ENCODE measurements around the gene PCNA. TPM values are rescaled to one million over a fixed set of nuclear protein-coding genes. Genes with fewer than 3 reads are reported as not detected.

PCNA gene
- total and polyA plus RNA-seq, 2 experiments from 2014 or later, result 353 to 428 TPM

DNA sequence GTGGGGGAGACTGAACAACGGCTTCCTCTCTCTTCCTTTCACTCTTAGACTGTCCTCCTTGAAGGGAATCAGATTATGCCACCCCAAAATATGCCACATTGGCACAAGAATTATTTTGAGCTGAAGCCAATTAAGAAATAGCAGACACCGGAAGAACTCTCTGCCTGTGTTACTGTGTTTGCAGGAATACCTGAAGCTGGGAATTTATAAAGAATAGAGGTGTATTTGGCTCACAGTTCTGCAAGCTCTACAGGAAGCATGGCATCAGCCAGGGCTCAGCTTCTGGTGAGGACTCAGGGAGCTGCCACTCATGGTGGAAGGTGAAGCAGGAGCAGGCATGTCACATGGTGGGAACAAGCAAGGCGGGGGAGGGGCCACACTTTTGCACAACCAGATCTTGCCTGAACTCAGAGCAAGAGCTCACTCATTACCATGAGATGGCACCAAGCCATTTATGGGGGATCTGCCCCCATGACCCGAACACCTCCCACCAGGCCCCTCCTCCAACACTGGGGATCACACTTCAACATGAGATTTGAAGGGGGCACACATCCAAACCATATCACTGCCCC is 46.0 kb downstream of the PCNA start:
- H2AFZ ChIP-seq, result peak overlapping the region; percentile 87
- no peaks in the 10 kb centered on the region for H3K36me3 Mint-ChIP-seq (ENCODE audit: low read depth)
- TF ChIP-seq ZNF114 (CRISPR knock-in tag; IDR thresholded peaks at IDR 0.05) (no peak), STAT1 (IDR thresholded peaks at IDR 0.05; ENCODE audit: unreplicated experiment) (no peak), JUNB (IDR thresholded peaks at IDR 0.05; ENCODE audit: unreplicated experiment) (no peak), CREB1 (CRISPR knock-in tag; IDR thresholded peaks at IDR 0.05; ENCODE audit: low read depth) (no peak), POLR2AphosphoS5 (IDR thresholded peaks at IDR 0.05; ENCODE audit: low read depth) (no peak), EZH2 (IDR thresholded peaks at IDR 0.05; ENCODE audit: low read depth, unreplicated experiment) (no peak), ZNF331 (CRISPR knock-in tag; IDR thresholded peaks at IDR 0.05; ENCODE audit: low read depth) (no peak), EZH2phosphoT487 (IDR thresholded peaks at IDR 0.05; ENCODE audit: unreplicated experiment) (no peak), NANOG (IDR thresholded peaks at IDR 0.05; ENCODE audit: borderline replicate concordance) (no peak)
- TF ChIP-seq, protein P1, sequence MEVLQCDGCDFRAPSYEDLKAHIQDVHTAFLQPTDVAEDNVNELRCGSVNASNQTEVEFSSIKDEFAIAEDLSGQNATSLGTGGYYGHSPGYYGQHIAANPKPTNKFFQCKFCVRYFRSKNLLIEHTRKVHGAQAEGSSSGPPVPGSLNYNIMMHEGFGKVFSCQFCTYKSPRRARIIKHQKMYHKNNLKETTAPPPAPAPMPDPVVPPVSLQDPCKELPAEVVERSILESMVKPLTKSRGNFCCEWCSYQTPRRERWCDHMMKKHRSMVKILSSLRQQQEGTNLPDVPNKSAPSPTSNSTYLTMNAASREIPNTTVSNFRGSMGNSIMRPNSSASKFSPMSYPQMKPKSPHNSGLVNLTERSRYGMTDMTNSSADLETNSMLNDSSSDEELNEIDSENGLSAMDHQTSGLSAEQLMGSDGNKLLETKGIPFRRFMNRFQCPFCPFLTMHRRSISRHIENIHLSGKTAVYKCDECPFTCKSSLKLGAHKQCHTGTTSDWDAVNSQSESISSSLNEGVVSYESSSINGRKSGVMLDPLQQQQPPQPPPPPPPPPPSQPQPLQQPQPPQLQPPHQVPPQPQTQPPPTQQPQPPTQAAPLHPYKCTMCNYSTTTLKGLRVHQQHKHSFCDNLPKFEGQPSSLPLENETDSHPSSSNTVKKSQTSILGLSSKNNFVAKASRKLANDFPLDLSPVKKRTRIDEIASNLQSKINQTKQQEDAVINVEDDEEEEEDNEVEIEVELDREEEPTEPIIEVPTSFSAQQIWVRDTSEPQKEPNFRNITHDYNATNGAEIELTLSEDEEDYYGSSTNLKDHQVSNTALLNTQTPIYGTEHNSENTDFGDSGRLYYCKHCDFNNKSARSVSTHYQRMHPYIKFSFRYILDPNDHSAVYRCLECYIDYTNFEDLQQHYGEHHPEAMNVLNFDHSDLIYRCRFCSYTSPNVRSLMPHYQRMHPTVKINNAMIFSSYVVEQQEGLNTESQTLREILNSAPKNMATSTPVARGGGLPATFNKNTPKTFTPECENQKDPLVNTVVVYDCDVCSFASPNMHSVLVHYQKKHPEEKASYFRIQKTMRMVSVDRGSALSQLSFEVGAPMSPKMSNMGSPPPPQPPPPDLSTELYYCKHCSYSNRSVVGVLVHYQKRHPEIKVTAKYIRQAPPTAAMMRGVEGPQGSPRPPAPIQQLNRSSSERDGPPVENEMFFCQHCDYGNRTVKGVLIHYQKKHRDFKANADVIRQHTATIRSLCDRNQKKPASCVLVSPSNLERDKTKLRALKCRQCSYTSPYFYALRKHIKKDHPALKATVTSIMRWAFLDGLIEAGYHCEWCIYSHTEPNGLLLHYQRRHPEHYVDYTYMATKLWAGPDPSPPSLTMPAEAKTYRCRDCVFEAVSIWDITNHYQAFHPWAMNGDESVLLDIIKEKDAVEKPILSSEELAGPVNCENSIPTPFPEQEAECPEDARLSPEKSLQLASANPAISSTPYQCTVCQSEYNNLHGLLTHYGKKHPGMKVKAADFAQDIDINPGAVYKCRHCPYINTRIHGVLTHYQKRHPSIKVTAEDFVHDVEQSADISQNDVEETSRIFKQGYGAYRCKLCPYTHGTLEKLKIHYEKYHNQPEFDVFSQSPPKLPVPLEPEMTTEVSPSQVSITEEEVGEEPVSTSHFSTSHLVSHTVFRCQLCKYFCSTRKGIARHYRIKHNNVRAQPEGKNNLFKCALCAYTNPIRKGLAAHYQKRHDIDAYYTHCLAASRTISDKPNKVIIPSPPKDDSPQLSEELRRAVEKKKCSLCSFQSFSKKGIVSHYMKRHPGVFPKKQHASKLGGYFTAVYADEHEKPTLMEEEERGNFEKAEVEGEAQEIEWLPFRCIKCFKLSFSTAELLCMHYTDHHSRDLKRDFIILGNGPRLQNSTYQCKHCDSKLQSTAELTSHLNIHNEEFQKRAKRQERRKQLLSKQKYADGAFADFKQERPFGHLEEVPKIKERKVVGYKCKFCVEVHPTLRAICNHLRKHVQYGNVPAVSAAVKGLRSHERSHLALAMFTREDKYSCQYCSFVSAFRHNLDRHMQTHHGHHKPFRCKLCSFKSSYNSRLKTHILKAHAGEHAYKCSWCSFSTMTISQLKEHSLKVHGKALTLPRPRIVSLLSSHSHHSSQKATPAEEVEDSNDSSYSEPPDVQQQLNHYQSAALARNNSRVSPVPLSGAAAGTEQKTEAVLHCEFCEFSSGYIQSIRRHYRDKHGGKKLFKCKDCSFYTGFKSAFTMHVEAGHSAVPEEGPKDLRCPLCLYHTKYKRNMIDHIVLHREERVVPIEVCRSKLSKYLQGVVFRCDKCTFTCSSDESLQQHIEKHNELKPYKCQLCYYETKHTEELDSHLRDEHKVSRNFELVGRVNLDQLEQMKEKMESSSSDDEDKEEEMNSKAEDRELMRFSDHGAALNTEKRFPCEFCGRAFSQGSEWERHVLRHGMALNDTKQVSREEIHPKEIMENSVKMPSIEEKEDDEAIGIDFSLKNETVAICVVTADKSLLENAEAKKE (CRISPR knock-in tag; IDR thresholded peaks at IDR 0.05), result no peak
- TF ChIP-seq, protein P2, sequence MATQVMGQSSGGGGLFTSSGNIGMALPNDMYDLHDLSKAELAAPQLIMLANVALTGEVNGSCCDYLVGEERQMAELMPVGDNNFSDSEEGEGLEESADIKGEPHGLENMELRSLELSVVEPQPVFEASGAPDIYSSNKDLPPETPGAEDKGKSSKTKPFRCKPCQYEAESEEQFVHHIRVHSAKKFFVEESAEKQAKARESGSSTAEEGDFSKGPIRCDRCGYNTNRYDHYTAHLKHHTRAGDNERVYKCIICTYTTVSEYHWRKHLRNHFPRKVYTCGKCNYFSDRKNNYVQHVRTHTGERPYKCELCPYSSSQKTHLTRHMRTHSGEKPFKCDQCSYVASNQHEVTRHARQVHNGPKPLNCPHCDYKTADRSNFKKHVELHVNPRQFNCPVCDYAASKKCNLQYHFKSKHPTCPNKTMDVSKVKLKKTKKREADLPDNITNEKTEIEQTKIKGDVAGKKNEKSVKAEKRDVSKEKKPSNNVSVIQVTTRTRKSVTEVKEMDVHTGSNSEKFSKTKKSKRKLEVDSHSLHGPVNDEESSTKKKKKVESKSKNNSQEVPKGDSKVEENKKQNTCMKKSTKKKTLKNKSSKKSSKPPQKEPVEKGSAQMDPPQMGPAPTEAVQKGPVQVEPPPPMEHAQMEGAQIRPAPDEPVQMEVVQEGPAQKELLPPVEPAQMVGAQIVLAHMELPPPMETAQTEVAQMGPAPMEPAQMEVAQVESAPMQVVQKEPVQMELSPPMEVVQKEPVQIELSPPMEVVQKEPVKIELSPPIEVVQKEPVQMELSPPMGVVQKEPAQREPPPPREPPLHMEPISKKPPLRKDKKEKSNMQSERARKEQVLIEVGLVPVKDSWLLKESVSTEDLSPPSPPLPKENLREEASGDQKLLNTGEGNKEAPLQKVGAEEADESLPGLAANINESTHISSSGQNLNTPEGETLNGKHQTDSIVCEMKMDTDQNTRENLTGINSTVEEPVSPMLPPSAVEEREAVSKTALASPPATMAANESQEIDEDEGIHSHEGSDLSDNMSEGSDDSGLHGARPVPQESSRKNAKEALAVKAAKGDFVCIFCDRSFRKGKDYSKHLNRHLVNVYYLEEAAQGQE (IDR thresholded peaks at IDR 0.05; ENCODE audit: unreplicated experiment), result no peak
- TF ChIP-seq, protein P3, sequence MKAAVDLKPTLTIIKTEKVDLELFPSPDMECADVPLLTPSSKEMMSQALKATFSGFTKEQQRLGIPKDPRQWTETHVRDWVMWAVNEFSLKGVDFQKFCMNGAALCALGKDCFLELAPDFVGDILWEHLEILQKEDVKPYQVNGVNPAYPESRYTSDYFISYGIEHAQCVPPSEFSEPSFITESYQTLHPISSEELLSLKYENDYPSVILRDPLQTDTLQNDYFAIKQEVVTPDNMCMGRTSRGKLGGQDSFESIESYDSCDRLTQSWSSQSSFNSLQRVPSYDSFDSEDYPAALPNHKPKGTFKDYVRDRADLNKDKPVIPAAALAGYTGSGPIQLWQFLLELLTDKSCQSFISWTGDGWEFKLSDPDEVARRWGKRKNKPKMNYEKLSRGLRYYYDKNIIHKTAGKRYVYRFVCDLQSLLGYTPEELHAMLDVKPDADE (IDR thresholded peaks at IDR 0.05), result no peak
- TF ChIP-seq, protein P4, sequence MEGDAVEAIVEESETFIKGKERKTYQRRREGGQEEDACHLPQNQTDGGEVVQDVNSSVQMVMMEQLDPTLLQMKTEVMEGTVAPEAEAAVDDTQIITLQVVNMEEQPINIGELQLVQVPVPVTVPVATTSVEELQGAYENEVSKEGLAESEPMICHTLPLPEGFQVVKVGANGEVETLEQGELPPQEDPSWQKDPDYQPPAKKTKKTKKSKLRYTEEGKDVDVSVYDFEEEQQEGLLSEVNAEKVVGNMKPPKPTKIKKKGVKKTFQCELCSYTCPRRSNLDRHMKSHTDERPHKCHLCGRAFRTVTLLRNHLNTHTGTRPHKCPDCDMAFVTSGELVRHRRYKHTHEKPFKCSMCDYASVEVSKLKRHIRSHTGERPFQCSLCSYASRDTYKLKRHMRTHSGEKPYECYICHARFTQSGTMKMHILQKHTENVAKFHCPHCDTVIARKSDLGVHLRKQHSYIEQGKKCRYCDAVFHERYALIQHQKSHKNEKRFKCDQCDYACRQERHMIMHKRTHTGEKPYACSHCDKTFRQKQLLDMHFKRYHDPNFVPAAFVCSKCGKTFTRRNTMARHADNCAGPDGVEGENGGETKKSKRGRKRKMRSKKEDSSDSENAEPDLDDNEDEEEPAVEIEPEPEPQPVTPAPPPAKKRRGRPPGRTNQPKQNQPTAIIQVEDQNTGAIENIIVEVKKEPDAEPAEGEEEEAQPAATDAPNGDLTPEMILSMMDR (conservative IDR thresholded peaks at IDR 0.05; ENCODE audit: low read depth in 2 of 2), result no peak
- no peaks in the 10 kb centered on the region for H3K27me3 ChIP-seq (ENCODE audit: insufficient read depth)
- no peak overlapping the region for H3K4me3 Mint-ChIP-seq
- no peaks in the 10 kb centered on the region for H3K27me3 Mint-ChIP-seq (ENCODE audit: insufficient read depth, low read depth, poor library complexity)
- no peaks in the 10 kb centered on the region for H3K4me1 ChIP-seq (ENCODE audit: insufficient read depth)
- H3K4me1 Mint-ChIP-seq, result peaks cover 11% of the 10 kb centered on the region
- no peaks in the 10 kb centered on the region for H3K9me2 ChIP-seq (ENCODE audit: insufficient read depth)
- no peaks in the 10 kb centered on the region for H4K20me1 ChIP-seq (replicated peaks; ENCODE audit: insufficient read depth)
- H3K4me2 ChIP-seq, result no peak overlapping the region
- H3F3A ChIP-seq (replicated peaks; ENCODE audit: low read depth), result no peaks in the 10 kb centered on the region
- H3K79me2 ChIP-seq (replicated peaks; ENCODE audit: insufficient read depth), result no peaks in the 10 kb centered on the region
- no peak overlapping the region; the same call in 1 of the 2 replicates for H3K27ac Mint-ChIP-seq
- no peaks in the 10 kb centered on the region for H3K9me3 Mint-ChIP-seq
- H3K27ac ChIP-seq (ENCODE audit: low read depth), result no peak overlapping the region
- ATAC-seq (peak; percentile 45; the same call in 2 of the 3 replicates), DNase-seq (ENCODE audit: low spot score) (peak; percentile 34)
- no peak overlapping the region for H3K4me3 ChIP-seq
- H3K36me3 ChIP-seq (ENCODE audit: insufficient read depth), result no peaks in the 10 kb centered on the region
